ENCODE data around the gene CD59.
A peak's percentile ranks its signal among the peaks of the same experiment; 100 is the strongest.
"Not testable (repeated sequence)": the region's sequence is repeated elsewhere in the genome, so short reads cannot be mapped to it uniquely, and the experiment has no call there.

Gene CD59

GRCh38 chr11:33692541-33692940, 43.7 kb downstream of the CD59 start:
- DNase-seq, result no peak

DNA sequence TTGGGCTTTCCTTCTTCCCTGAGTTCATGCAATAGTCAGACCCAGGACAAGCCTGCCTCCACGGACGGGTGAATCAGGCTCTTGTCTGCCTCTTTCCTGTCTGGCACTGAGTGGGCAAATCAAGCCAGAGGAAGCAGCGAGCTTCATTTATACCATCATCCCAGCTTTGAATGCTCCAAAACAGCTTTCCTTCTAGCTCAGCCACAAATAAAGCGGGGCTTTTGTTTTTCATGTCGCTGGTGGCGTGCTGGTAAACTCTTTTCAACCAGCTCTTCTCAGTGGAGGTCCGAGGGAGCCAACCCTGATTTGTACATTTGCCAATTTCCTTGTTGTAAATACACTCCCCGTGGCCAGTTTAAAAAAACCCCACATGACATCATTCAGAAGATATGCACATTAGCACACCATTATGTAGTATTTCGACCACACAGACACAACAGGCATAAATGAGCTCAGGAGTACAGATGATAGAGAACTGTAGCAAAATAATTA, 44.2 kb downstream of the CD59 start:
- peak; percentile 98 for DNase-seq

DNA sequence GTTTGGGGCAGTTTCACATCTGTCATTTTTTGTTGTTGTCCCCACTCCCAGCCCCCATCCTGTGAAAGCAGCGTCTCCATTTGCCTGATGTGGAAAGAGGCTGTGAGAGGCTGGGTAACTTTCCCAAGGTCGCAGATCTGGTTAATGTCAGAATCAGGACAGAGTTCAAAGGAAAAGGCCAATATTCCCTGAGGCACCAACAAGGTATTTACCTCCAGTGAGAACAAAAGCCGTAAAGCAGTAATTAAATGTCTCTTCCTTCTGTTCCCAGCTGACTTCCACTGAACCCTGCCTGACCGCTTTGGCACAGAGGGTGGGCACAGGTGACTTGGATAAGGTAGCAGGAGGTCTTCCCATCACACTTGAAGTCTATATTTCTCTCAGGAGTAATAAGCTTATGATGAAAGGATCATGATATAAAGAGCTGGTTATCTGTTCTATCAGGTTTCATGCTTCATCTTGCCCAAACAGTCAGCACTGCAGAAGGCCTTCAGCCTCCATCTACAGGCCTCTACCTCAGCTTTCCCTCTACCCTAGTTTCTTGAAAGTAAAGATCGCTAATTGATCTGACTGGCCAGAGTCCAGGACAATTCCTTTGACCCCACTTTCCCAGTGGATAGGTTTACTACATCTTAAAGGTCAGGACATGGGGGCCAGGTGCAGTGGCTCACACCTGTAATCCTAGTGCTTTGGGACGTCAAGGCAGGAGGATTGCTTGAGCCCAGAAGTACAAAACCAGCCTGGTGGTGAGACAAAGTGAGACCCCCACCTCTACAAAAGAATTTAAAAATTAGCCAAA, 45.0 kb downstream of the CD59 start:
- DNase-seq, result no peak

DNA sequence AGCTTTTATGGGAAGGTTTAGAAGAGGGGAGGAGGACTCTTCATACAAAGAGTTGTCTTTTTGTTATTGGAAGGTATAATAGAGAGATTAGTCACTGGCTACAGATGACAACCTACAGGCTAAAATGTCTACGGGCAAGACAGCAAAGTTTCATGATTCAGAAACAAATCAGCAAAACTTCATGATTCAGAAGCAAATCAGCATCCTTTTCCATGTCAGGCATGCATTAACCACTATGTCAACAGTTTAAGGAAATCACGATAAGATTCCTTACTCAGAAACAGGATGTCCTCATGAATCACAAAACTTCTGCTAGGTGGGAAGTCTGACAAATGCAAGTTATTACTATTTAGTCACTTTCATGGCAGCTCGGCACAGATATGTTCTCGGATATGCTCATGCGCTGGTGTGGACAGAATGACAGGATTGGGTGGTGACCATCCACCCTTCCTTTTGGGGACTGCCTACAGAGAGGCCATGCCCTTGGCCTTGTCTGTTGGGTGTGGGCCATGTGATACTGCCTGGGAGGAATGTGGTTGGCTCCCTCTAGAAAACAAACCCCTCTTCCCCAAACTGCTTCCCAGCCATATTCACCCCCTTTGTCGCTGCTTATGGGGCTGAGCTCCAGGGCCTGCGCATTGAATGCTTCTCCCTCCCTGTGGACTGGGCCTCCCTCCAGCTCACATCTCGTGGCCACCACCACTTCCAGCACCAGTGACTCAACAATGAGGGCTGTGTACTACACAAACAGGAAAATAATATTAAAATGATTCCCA, 45.7 kb downstream of the CD59 start:
- DNase-seq, result peak; percentile 100

DNA sequence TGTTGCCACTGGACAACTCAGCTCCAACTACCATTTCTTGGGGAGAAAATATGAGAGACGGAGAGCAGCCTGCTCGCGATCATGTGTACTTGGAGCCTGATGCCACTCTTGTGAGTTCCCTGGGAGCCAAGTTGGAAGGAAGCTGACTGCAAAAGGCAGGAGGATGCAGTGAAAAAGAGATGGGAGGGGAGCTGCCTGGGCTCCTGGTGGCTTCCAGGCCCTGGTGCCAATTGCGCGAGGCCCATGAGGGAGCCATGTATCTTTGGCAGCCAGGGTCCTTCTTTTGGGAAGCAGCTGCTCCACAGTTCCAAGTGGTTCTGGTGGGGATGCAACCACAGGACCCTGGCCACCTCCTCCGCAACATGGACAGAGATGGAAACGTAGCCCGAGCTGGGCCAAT, 46.7 kb downstream of the CD59 start:
- DNase-seq, result no peak

- DNase-seq, result peak; percentile 79
Measured at GRCh38 chr11:33689085-33689484, 47.1 kb downstream of the CD59 start.

DNA sequence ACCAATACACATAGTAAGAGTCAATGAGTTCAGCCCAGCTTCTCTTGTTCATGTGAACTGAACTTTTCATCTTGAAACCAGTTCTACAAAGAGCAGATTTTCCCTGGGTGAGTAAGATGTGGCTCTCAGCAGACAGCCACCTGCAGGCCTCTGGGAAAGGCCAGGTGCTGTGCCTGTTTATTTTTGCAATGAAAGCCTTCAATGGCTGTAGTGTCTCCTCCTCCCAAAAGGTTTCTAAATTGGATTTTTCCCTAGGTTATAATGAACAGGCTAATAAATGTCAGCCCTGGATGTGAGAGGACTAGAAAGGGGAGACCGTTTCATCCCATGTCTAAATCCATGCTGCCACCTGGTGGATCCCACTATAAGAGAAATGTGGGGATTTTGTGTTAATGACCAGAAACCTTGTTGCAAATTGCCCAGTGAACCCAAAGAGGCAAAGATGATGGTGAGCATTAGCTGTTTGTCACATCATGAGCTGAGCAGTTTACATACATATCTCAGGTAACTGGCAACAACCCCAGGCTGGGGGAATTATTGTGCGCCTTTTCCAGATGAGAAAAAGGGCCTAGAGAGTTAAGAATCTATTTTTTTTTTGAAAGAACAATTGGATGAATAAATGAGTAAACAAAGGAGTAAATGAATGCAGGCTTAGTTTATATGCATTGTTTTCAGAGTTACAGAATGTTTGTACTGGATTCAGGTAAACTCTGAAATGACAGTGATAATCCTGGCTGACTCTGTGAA, 48.3 kb downstream of the CD59 start:
- peak; percentile 73 for DNase-seq

DNA sequence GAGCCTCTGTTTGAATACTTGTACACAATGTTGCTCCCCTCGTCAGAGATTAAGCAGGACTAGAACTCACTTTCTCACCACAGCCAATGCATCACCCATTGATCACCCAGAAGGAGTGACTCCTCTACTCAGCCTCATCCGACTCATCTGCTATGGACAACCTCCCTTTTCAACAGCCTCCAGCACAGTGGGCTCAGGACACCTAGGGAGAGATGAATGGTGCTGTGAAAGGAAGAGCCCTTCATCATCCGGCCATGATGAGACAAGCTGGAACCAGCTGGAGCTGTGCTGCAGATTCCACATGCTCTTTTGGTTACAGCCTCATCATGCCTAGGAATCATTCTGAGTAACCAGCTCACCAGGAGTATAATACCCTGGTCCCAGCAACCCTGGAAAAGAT, 51.1 kb downstream of the CD59 start:
- peak; percentile 18 for DNase-seq

- DNase-seq, result no peak
Measured at GRCh38 chr11:33684003-33684706, 52.1 kb downstream of the CD59 start.

- DNase-seq, result peak; percentile 38
Measured at GRCh38 chr11:33682446-33682845, 53.8 kb downstream of the CD59 start.

DNA sequence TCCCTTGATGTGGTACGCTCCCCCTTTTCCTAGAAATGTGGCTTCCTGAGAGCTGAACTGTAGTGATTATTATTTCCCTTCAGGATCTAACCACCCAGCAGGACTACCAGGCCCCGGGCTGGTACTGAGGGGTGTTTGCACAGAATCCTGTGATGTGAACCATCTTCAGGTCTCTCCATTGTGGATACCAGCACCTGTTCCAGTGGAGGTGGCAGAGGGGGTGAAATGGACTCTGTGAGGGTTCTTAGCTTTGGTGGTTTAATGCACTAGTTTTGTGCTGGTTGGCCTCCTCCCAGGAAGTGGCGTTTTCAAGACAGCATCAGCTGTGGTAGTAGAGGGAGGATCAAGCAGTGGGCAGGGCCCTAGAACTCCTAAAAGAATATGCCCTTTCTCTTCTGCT, 54.2 kb downstream of the CD59 start:
- DNase-seq, result no peak

DNA sequence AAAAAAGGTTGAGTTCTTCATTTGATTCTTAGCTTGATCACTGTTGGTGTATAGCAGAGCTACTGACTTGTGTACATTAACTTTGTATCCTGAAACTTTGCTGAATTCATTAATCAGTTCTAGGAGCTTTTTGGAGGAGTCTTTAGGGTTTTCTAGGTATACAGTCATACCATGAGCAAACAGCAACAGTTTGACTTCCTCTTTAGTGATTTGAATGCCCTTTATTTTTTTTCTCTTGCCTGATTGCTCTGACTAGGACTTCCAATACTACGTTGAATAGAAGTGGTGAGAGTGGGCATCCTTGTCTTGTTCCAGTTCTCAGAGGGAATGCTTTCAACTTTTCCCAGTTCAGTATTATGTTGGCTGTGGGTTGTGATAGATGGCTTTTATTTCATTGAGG, 57.6 kb downstream of the CD59 start:
- DNase-seq, result not testable (repeated sequence)

DNA sequence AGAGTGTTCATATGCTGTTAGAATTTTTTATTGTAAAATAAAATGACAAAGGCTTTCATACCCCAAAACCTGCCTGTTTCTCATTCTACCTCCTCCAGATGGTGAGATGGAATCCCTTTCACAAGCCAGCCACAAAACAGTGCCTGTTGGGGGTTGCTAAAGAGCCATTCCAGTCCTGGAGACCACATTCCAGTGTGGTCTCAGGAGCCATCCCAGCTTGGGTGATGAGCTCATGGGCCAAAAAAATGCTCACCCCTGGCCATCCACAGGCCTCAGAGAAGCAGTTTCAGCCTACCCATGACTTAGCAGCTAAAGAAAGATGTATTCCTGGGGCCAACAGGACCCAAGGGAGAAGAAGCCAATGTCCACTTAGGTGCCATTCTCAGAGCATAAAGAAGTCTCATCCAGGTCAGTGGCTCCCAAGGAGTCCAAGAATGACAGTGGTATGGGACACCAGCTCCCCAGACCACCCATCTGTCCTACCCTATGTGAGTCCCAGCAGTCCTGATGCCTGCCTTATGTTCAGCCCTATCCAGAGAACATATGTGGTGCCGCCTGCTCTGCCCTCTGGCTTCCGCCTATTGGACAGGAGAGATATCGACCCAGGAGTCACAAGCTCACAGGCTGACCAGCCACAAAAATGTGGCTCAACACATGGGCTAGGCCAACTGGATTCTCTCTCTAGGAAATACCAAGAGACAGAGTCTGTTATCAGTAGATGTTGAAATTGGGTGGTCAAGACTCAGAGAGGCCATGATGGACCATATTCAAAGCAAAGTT, 62.0 kb downstream of the CD59 start:
- peak; percentile 93 for DNase-seq

DNA sequence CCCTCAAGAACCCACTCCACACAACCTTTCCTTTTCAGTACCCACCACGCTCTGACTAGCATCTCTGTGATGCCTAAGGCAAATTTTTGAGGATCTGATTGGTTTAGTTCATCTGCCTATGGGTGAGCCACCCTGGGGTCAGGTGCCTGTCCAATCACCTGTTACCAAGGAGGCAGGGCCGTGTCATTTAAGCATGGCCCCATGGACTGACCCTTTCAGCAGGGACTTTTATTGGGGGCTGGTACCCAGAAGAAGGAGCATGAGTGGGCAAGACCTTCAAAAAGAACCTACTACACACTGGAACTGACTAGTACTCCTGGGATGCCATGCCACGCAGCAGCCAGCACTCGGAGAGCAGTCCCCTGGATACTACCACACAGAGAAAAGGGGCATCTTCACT, 64.0 kb downstream of the CD59 start:
- no peak for DNase-seq

DNA sequence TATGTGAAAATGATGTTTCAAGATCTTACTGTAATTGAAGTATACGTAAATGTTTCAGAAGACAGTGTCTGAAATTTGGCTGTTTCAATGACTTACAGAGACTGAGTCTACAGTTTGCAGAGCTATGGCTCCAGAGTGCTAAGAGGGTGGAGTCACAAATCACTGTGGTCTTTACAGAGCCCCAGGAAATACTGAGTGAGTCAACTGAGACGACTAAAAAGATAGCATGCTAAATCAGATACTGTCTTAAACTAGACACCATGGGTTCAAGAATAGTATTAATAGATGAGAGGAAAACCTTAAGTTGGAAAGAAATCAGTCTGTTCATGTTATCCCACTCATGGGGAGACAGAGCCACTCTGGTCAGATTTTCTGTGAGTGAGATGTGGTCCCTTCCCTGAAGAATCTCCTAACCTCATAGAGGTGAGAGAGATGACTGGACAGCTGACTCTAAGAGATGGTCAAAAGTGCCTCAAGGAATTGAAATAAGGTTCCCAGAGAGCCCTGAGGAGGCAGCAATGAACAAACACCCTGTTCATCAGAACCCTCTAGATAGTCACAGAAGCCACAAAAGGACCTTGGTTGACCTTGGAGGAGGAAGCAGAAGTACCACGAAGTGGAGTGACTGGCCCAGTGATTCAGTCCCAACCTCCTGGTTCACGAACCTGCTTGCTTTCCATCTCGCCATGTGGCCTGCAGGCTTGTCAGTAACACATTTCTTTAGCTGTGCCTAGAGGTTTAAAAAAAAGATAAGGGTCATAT, 65.8 kb downstream of the CD59 start:
- DNase-seq, result peak; percentile 82

GRCh38 chr11:33669598-33670249, 66.5 kb downstream of the CD59 start:
- DNase-seq, result no peak

DNA sequence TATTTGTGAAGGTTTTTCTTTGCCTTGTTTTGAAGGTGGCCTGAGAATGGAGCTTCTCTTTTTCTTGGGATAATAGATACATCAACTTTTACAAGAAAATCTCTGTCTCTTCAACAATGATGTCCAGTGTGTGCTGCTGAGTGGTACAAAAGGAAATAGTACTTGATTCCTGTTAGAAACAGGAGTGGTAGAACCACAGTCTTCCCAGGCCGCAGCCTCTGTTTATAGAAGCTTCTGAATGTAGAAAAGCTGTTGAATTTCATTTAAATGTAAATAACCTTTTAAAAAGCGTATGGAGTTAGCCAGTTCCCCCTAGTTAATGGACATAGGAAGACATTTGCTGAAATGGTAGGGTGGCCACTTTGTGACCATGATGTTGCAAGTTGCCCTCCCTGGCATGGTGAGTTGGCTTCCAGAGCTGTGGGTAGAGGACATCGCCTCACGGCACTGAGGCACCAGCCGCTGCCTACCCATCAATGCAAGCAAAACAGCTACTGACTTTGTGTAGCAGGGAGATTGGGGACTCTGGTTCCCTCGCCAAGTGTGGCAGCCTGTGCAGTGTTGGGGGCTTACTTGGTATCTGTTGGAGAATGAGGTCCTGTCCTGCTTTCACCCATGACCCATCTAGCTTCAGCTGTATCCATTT, 67.1 kb downstream of the CD59 start:
- no peak for DNase-seq

- DNase-seq, result no peak
Measured at GRCh38 chr11:33668468-33668825, 67.8 kb downstream of the CD59 start.

- no peak for DNase-seq
Measured at GRCh38 chr11:33667819-33668467, 68.3 kb downstream of the CD59 start.

All from fibroblast of skin of back (primary cell).